ENCODE results near the gene AREL1. TPM values are rescaled to one million over a fixed set of nuclear protein-coding genes. Genes with fewer than 3 reads are reported as not detected.
A peak's percentile ranks its signal among the peaks of the same experiment; 100 is the strongest.
"Not testable (repeated sequence)": the region's sequence is repeated elsewhere in the genome, so short reads cannot be mapped to it uniquely, and the experiment has no call there.

Gene AREL1
- 17.4 TPM for polyA plus RNA-seq (ENCODE audit: insufficient read length)

GRCh38 chr14:74712499-74713394, at the start of gene AREL1, which contains the start of gene FCF1:
Gene AREL1, minus strand, starts transcription at chr14:74713080. Its CDS starts 27,465 bp downstream, at chr14:74685615.
Gene FCF1, plus strand, starts transcription at chr14:74713144. Its CDS starts 54 bp downstream, at chr14:74713198.
- DNase-seq (ENCODE audit: low read depth), result peak; percentile 88

GRCh38 chr14:74758505-74758904, 45.6 kb upstream of the AREL1 start:
- not testable (repeated sequence) for DNase-seq (ENCODE audit: low read depth)

GRCh38 chr14:74756326-74756725, 43.4 kb upstream of the AREL1 start:
- no peak for DNase-seq (ENCODE audit: low read depth)

GRCh38 chr14:74754899-74755298, 42.0 kb upstream of the AREL1 start:
- no peak for DNase-seq (ENCODE audit: low read depth)

- no peak for DNase-seq (ENCODE audit: low read depth)
Observed at GRCh38 chr14:74754157-74754556, 41.3 kb upstream of the AREL1 start.

GRCh38 chr14:74747237-74747636, 34.4 kb upstream of the AREL1 start:
- DNase-seq (ENCODE audit: low read depth), result no peak

- no peak for DNase-seq (ENCODE audit: low read depth)
Observed at GRCh38 chr14:74739293-74740030, 26.6 kb upstream of the AREL1 start.

- no peak for DNase-seq (ENCODE audit: low read depth)
Observed at GRCh38 chr14:74737753-74738325, 25.0 kb upstream of the AREL1 start.

- DNase-seq (ENCODE audit: low read depth), result no peak
Observed at GRCh38 chr14:74735125-74735524, 22.2 kb upstream of the AREL1 start.

GRCh38 chr14:74733221-74733620, 20.3 kb upstream of the AREL1 start:
- DNase-seq (ENCODE audit: low read depth), result no peak

GRCh38 chr14:74732387-74732786, 19.5 kb upstream of the AREL1 start:
- DNase-seq (ENCODE audit: low read depth), result no peak

GRCh38 chr14:74723134-74723533, 10.3 kb upstream of the AREL1 start:
- DNase-seq (ENCODE audit: low read depth), result no peak

- DNase-seq (ENCODE audit: low read depth), result no peak
Observed at GRCh38 chr14:74720526-74720925, 7.6 kb upstream of the AREL1 start.

- no peak for DNase-seq (ENCODE audit: low read depth)
Observed at GRCh38 chr14:74713395-74713735, 485 bp upstream of the AREL1 start.

- DNase-seq (ENCODE audit: low read depth), result no peak
Observed at GRCh38 chr14:74711651-74712050, 1.2 kb downstream of the AREL1 start.

GRCh38 chr14:74710480-74710879, 2.4 kb downstream of the AREL1 start:
- DNase-seq (ENCODE audit: low read depth), result no peak

- no peak for DNase-seq (ENCODE audit: low read depth)
Observed at GRCh38 chr14:74705613-74706500, 7.0 kb downstream of the AREL1 start.

GRCh38 chr14:74704656-74705055, 8.2 kb downstream of the AREL1 start:
- DNase-seq (ENCODE audit: low read depth), result no peak

GRCh38 chr14:74703043-74703442, 9.8 kb downstream of the AREL1 start:
- no peak for DNase-seq (ENCODE audit: low read depth)

- no peak for DNase-seq (ENCODE audit: low read depth)
Observed at GRCh38 chr14:74702293-74702692, 10.6 kb downstream of the AREL1 start.

- no peak for DNase-seq (ENCODE audit: low read depth)
Observed at GRCh38 chr14:74698465-74698864, 14.4 kb downstream of the AREL1 start.

Measured in forelimb muscle (tissue), 1 donor.